HCEC 1CT (cell line): ENCODE measurements around the gene HSD17B11.
"Not testable (repeated sequence)": the region's sequence is repeated elsewhere in the genome, so short reads cannot be mapped to it uniquely, and the experiment has no call there.

Source experiments
- DNase-seq: peaks from one replicate; pipeline ENCODE4 v3.0.0-alpha.2; 2017

HSD17B11 gene

DNA sequence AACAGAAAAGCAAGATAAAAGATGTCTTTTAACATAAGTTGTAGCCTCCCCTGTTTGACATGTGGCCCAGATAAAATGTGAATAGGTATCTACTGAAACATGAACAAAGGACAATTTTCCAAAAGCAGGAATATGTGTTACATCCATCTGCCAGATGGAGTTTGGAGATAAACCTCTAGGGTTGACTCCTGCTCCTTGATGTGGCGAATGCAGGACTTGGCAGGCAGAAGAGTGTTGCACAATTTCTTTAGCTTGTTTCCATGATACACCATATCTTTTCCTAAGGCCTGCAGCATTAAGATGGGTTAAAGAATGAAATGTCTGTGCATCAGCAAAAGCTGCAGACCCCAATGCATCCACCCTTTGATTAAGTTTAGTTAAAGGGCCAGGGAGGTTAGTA is 12.7 kb upstream of the HSD17B11 start:
- not testable (repeated sequence) for DNase-seq

DNA sequence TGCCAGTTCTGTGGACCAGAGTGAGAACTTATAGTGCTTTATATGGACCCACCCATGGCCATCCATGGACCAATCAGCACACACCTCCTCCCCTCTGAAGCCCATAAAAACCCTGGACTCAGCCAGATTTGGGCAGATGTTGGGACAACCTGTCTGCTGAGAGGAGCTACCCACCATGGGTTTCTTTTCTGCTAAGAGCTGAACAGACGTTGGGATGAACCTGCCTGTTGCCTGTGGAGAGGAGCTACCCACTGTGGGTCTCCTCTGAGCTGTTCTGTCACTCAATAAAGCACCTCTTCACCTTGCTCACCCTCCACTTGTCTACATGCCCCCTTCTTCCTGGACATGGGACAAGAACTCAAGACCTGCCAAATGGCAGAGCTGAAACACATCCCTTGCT is 9.0 kb upstream of the HSD17B11 start:
- no peak for DNase-seq

DNA sequence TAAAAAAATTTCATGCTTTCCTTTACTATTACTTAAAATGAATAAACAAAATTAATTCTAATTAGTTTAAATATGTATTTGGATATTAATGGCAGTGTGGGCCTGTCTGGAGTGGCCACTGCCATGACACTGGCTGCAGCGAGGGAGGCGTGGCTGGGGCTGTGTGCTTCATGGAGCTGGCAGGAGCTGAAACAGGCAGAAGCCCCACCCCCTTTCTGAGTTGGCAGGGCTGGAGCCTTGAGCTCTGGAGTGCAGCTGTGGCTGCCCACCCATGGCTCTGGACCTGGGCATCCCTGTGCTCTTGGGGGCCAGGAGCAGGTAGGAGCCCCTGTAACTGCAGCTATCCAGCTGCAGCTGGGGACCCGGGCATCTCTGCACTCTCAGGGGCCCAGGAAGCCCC is 8.2 kb upstream of the HSD17B11 start:
- no peak for DNase-seq

DNA sequence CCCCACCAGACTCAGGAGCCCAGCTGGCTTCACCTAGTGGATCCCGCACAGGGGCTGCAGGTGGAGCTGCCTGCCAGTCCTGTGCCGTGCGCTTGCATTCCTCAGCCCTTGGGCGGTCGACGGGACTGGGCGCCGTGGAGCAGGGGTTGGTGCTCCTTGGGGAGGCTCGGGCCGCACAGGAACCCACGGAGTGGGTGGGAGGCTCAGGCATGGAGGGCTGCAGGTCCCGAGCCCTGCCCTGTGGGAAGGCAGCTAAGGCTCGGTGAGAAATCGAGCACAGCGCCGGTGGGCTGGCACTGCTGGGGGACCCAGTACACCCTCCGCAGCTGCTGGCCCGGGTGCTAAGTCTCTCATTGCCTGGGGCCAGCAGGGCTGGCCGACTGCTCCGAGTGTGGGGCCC is 4.9 kb upstream of the HSD17B11 start:
- not testable (repeated sequence) for DNase-seq

DNA sequence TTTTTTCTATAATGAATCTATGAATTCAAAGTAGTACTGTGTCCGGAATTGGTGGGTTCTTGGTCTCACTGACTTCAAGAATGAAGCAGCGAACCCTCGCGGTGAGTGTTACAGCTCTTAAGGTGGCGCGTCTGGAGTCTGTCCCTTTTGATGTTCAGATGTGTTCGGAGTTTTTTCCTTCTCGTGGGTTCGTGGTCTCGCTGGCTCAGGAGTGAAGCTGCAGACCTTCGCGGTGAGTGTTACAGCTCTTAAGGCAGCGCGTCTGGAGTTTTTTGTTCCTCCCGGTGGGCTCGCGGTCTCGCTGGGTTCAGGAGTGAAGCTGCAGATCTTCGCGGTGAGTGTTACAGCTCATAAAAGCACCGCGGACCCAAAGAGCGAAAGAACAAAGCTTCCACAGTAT is 4.1 kb upstream of the HSD17B11 start:
- DNase-seq, result not testable (repeated sequence)

DNA sequence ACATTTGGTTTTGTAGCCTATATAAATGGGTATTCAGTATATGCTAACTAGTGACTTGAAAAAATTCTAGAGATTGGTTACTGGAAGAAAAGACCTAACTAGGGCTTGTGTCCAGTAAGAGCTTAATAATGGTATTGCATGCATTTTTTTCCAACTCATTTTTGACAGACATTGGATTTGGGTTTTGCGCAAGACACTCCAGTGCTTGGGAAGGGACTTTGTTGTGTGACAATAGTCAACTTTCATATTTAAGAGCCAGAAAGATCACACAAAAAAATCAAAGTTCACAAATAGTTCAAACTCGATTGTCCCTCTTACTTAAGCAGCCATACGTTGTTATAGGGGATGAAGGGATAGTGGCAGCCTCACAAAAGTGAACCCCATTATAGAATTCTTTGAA is 1.2 kb upstream of the HSD17B11 start:
- no peak for DNase-seq

DNA sequence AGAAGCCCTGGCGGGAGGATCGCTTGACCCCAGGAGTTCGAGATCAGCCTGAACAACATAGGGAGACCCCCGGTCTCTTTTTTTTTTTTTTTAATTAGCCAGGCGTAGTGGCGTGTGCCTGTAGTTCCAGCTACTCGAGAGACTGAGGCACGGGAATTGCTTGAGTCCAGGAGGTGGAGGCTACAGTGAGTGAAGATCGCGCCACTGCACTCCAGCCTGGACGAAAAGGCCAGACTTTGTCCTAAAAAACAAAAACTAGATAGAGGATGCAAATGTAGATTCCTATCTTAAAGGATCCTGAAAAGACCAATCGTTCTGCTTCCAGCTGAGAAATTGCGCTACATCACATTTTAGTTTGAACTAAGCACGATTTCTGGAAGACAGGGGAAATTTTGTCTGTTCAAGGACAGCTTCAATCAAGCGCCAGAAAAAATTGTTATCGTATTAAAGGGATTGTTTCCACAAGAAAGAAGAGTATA is 627 bp upstream of the HSD17B11 start:
- no peak for DNase-seq

DNA sequence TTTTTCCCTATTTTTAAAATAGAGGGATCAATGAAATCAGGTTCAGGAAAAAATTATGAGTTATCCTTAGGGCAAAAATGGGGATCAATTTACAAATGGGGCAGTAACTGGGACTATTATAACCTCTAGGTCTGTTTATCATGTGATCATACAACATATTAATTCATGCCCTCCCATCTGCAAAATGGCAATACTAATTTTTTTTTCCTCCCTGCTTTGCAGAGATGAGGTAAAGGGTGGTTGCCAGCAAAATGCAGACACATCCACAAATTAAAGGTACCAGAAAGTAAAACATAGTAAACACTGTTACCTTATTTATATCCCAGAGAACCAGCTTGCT is 467 bp downstream of the HSD17B11 start:
- DNase-seq, result no peak

DNA sequence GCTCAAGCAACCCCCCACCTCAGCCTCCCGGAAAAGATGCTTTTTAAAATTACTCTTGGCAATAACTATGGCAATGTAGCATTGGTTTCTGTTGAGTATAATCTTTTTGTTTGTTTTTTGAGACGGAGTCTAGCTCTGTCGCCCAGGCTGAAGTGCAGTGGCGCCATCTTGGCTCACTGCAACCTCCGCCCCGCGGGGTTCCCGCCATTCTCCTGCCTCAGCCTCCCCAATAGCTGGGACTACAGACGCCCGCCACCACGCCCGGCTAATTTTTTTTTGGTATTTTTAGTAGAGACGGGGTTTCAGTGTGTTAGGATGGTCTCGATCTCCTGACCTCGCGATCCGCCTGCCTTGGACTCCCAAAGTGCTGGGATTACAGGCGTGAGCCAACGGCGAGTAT is 933 bp downstream of the HSD17B11 start:
- not testable (repeated sequence) for DNase-seq

DNA sequence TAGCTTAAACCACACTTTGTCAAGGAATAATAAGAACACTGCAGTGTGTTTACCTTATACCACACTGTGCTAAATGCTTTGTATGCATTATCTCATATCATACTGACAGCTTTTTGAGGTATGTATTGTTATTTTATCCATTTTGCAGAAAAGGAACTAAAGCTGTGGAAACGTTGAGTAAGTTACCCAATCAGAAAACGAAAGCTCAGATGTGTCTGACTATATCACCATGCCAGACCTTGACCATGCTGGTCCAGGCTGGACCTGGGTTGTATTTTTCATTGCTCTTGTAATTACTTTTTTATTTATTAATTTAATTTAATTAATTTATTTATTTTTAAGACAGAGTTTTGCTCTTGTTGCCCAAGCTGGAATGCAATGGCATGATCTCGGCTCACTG is 2.1 kb downstream of the HSD17B11 start:
- DNase-seq, result no peak

DNA sequence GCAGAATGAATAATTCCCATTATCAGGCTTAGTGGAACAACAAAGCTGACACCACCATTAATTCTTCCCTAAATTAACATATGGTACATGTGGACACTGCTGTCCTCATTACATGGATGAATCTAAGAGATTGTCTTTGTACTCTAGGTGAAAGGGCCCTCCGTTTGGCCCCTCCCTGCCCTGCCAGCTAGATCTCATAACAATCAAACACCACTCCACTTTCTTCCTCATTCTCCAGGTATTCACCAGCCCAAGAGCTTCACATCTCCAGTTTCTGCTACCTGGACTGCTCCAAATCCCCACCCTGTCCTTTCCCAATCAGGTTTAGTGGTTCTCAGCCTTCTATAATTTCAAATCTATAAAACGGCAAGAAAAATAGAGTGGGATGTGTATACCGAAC is 3.8 kb downstream of the HSD17B11 start:
- DNase-seq, result no peak

DNA sequence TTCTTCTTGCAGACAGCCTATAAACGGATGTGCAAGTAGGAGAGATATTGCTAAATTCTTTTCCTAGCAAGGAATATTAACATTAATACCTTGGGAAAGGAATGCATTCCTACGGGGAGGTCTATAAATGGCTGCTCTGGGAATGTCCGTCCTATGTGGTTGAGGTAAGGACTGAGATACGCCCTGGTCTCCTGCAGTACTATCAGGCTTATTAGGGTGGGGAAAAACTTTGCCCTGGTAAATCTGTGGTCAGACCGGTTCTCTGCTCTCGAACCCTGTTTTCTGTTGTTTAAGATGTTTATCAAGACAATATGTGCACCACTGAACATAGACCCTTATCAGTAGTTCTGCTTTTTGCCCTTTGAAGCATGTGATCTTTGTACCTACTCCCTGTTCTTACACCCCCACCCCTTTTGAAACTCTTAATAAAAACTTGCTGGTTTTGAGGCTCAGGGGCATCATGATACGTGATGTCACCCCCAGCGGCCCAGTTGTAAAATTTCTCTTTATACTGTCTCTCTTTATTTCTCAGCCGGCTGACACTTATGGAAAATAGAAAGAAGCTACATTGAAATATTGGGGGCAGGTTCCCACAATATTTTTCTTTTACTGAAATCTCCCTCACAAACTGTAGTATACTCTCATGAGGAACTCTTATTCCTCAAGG is 6.4 kb downstream of the HSD17B11 start:
- DNase-seq, result not testable (repeated sequence)

DNA sequence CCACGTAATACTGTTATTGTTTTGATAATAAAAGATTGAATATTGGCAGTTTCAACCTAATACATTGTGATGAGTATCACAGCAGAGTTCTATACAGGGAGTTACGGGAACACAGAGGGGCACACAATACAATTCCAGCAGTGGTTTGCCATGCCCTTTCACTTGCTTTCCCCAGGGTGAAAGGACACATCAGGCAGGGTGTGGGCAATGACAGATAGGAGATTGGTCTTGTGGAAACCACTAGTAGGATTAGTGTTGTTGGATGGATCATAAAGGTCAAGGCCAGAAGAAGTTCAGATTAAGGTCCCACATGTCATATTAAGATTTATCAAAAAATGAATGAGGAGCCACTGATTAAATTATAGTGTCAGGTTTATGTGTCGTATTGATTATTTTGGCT is 8.1 kb downstream of the HSD17B11 start:
- DNase-seq, result no peak

DNA sequence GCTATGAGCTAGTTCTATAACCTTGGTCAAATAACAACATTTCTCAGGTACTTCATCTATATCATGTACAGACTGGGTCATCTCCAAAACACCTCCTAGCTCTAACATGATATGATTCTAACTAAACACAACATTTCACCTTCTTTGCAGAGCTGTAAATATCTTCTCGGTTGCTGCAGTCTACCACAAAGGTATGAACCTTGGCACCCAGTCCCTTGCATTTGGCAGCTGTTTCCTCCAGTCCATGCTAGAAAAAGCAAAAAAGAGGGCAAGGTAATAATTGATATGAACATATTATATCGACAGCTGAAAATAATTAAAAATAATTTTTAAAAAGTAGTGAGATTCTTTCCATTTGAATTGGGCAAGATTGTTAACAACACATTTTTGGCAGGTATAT is 8.9 kb downstream of the HSD17B11 start:
- no peak for DNase-seq

DNA sequence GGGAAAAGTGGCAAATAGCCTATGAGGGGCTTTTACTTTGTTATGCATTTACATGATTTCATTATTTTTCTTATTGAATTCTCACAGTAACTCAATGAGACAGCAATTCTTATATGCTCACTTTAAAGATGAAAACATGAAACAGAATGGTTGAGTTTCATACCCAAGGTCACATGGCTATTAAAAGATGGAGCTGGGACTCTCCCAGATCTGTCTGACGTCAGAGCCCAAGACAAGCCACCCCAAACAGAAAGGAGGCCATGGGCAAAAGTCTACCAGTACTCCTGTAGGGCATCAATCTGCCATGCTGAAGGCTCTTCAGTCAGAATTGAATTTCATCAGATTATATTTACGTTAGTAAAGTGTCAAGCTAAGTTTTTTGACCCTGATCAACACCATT is 13.2 kb downstream of the HSD17B11 start:
- no peak for DNase-seq

DNA sequence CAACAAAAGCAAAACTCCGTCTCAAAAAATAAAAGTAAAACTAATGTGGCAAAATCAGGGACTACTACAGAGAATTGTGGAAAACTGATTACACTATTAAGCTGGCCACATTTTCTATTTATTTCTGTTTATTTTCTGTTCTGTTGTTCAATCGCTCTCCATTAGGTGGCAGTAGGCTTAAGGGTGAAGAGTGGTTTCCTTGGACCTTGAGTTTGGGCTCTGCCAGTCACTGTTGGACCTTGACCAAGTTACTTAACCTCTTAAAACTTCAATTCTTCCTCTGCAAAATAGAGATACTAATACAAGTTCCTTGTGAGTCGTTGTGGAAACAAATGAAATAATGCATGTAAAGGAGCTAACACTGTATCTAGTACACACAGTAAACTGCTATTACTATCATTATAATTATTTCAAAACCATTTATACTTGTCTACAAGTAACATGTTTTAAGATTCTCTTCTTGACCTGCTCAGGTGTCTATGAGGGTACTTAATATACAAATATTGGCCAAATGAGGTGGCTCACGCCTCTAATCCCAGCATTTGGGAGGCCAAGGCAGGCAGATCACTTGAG is 15.2 kb downstream of the HSD17B11 start:
- DNase-seq, result peak; percentile 58

DNA sequence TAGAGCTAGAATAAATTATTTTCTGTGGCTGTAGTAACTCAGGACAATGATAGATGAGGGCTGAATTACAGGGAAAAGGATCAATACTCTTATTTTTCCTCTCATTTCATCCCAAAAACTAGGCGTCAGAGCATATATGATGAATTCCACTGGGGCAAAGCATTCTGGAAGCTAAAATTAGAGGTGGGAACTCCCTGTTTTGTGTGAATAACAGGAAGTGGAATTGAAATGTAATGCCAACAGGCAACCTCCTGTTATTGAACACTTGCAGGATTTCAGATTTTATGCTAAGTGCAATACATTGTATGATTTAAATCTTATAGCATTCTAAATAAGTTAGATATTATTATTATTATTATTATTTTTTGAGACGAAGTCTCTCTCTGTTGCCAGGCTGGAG is 20.9 kb downstream of the HSD17B11 start:
- DNase-seq, result no peak

DNA sequence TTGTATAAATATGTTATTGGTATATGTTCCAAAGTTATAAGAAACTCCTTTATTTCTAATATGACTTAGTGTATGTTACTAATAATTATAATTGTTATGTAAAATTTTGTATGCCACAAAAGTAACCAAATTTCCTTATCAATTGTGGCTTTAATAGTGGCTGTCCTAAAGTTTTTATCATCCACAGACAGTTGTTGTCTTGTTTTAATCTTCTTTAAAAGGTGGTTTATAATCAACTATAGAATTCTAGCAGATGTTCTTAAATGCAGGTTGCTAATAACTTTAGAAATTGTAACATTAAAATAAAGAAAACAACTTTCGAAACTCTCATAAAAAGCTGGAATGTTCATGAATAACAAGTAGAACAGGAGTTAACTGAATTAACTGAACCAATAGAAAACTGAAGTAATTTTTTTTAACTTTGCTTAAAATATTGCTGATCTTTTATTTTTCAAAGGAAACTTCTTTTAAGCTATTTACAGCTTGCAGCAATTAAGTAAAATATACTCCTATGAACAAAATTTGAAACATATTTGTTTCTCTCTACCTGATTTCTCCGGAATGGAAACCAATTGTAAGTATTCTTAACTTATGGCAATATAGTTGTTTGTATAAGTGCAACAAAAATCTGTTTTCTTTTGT is 24.3 kb downstream of the HSD17B11 start:
- DNase-seq, result no peak

DNA sequence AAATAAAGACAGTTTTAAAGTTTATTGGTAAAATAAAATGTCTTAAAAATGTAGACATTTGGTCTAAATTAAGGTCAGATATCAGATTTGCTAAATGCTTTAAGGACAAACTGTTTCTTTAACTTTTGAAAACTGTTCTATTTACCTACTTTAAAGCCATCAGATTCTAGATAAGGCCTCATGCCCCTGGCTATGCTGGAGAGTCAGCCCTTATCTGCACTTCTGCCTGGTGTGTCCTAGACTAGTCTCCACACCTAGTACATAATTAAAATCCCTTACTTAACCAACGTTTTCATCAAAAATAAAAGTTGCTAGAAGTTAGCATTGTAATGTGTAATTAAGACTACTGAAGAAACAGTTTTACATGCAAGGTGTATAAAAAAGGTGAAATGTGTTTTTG is 25.6 kb downstream of the HSD17B11 start:
- no peak for DNase-seq

DNA sequence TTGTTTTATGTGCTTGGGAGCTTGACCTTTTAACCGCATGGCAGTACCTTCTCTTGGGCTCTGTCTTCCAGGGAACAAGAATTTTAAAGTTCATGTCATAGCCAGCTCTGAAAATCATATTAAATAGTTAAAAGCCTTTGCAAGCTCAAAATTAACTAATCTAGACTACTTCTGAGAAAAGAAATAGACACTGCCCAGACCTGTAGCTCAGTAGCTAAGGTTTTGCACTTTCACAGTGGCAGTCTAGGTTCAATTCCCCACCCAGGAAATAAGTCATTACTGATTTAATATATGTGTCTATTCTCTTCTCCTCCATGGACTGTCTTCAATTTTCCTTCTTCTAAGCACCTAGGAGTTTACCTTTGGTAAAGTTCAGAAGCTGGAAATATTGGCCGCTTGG is 27.4 kb downstream of the HSD17B11 start:
- no peak for DNase-seq

DNA sequence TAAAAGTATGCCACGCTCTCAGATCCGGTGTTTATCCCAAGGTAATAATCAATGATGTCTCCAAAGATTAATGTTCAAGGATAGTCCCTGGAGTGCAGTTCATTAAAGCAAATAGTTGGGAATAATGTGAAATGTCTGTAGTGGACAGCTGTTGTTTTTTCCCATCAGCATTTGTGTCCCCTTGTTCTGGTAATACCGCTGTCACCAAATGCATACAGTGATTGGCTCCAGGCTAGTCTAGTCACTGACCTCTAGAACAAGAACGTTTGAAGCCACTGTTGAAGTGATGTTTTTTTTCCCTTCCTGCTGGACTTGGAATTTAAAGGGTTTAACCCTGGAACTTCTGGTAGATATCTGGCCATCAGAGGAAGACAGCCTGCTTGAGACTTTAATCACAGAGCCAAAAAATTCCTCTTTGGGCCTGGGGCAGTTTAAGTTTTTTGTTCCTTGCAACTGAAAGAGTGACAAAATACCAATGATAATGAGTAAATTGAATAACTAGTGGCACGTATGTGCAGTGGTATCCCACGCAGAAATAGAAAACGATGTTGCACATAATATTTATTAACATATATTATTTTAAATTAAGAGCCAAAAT is 30.6 kb downstream of the HSD17B11 start:
- no peak for DNase-seq

DNA sequence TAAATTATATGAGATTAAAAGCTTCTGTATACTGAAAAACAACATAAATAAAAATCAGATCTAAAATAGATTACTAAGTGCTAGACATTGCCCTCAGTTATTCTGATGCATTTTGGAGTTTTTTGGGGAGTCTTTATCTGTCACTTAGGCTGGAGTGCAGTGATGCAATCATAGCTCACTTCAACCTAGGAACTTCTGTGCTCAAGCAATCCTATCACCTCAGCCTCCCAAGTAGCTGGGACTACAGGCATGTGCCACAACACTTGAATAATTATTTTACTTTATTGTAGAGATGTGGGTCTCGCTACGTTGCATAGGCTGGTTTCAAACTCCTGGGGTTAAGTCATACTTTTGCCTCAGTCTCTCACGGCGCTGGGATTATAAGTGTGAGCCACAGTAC is 31.7 kb downstream of the HSD17B11 start:
- no peak for DNase-seq

DNA sequence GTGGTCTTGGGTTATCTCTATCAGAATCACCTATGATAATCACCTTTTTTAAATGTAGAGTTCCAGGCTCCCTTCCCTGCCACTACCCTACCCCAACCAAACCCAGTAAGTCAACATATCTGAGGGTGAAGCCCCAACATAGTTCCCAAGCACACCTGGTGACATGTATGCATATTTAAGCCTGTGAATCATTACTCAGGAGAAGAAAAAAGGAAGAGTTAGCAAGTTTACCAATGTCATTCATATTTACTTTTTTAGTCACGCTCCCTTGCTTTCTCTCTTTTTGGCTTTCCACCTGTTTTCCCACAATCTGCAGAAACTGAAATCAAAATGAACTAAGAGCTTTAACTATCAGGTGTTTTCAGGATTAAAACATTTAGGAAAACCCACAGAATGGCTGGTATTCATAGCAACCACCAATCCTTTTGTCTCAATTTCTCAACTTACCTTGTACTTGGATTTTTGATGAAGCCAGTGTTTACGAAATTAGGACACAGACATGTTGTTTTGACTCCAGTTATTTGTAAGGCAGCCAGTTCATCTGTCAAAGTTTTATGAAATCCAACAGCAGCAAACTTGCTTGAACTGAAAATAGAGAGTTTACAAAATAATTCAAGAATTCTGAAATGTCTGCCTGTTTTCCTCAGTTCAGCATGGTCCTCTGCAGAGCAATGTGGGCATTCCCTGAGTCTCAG is 34.0 kb downstream of the HSD17B11 start:
- no peak for DNase-seq
